ENCODE results near the gene IL25.

Gene IL25

GRCh38 chr14:23362200-23362599, 10.4 kb upstream of the IL25 start:
- in situ Hi-C loops (cut with HindIII; ENCODE audit: low sequenced_read_pairs) = no loop called here
- DNase-seq (ENCODE audit: low read depth, low spot score) = peak; percentile 14
- no peak overlapping the region for H3K4me3 ChIP-seq (ENCODE audit: low read depth, low read length)
- peak; percentile 31 for TF ChIP-seq CTCF (IDR thresholded peaks at IDR 0.05; ENCODE audit: low read depth, low read length)

- in situ Hi-C loops (cut with HindIII; ENCODE audit: low sequenced_read_pairs) = no loop called here
- peak overlapping the region; percentile 43 for H3K4me3 ChIP-seq (ENCODE audit: low read depth, low read length)
- no peak for TF ChIP-seq CTCF (IDR thresholded peaks at IDR 0.05; ENCODE audit: low read depth, low read length)
- no peak for DNase-seq (ENCODE audit: low read depth, low spot score)
These were observed 8.2 kb upstream of the IL25 start for GRCh38 chr14:23364164-23365035.

GRCh38 chr14:23365036-23365731, 7.4 kb upstream of the IL25 start, which contains the start of gene EFS:
Gene EFS (minus strand): TSS chr14:23365172. CDS start chr14:23365025, 147 bp downstream.
- DNase-seq (ENCODE audit: low read depth, low spot score) = peak; percentile 13
- no peak for TF ChIP-seq CTCF (IDR thresholded peaks at IDR 0.05; ENCODE audit: low read depth, low read length)
- H3K4me3 ChIP-seq (ENCODE audit: low read depth, low read length) = peak within 1 kb of the TSS; percentile 43
- in situ Hi-C loops (cut with HindIII; ENCODE audit: low sequenced_read_pairs) = no loop called here

- in situ Hi-C loops (cut with HindIII; ENCODE audit: low sequenced_read_pairs) = no loop called here
- peak overlapping the region; percentile 40 for H3K4me3 ChIP-seq (ENCODE audit: low read depth, low read length)
- peak; percentile 45 for DNase-seq (ENCODE audit: low read depth, low spot score)
- no peak for TF ChIP-seq CTCF (IDR thresholded peaks at IDR 0.05; ENCODE audit: low read depth, low read length)
These were observed 6.7 kb upstream of the IL25 start for GRCh38 chr14:23365732-23366425.

- in situ Hi-C loops (cut with HindIII; ENCODE audit: low sequenced_read_pairs) = no loop called here
- peak overlapping the region; percentile 40 for H3K4me3 ChIP-seq (ENCODE audit: low read depth, low read length)
- no peak for TF ChIP-seq CTCF (IDR thresholded peaks at IDR 0.05; ENCODE audit: low read depth, low read length)
- peak; percentile 49 for DNase-seq (ENCODE audit: low read depth, low spot score)
These were observed 6.1 kb upstream of the IL25 start for GRCh38 chr14:23366426-23366921.

GRCh38 chr14:23370221-23370620, 2.4 kb upstream of the IL25 start:
- H3K4me3 ChIP-seq (ENCODE audit: low read depth, low read length) = no peak overlapping the region
- in situ Hi-C loops (cut with HindIII; ENCODE audit: low sequenced_read_pairs) = no loop called here
- DNase-seq (ENCODE audit: low read depth, low spot score) = no peak
- TF ChIP-seq CTCF (IDR thresholded peaks at IDR 0.05; ENCODE audit: low read depth, low read length) = no peak

Measured in astrocyte of the spinal cord (primary cell).